Ascending aorta (tissue), 2 donors: Measurements from ENCODE around the gene NAPEPLD. TPM values are rescaled to one million over a fixed set of nuclear protein-coding genes. Genes with fewer than 3 reads are reported as not detected.

Experiments used
- DNase-seq, 2 donors: peaks; one replicate each; pipeline ENCODE4 v3.0.0-alpha.2; 2019; ENCODE audit warnings: low spot score in 2 of 2
- H3K27ac ChIP-seq, 2 donors: fragments of 200-600 bp; sonication (generic); one replicate each; pipeline ENCODE4 v1.5.1; 2016 to 2017; ENCODE audit warnings: mild to moderate bottlenecking in 1 of 2
- H3K27me3 ChIP-seq: fragments of 200-600 bp; sonication (generic); one replicate; pipeline ENCODE4 v1.5.1; 2017
- H3K36me3 ChIP-seq, 2 donors: fragments of 200-600 bp; sonication (generic); one replicate each; pipeline ENCODE4 v1.5.1; 2016
- H3K4me1 ChIP-seq, 2 donors: fragments of 200-600 bp; sonication (generic); one replicate each; pipeline ENCODE4 v1.5.1; 2016 to 2017; ENCODE audit warnings: mild to moderate bottlenecking in 1 of 2
- H3K4me3 ChIP-seq, 2 donors: fragments of 200-600 bp; sonication (generic); one replicate each; pipeline ENCODE4 v1.5.1; 2016 to 2017; ENCODE audit warnings: mild to moderate bottlenecking in 1 of 2
- H3K9me3 ChIP-seq, 2 donors: fragments of 200-600 bp; sonication (generic); one replicate each; pipeline ENCODE4 v1.5.1; 2016
- intact Hi-C: fragments of 100-400 bp; cut with DNase I; formaldehyde crosslinking; loops from one replicate; pipeline ENCODE4 v1.15.1; 2023
- total RNA-seq: library from RNA; depleted of rRNA; stranded (reverse); fragments of >200 nt; gene quantifications from one replicate; pipeline ENCODE4 v1.1.0, GENCODE V29; 2016
- TF ChIP-seq, protein P1 (sequence below), 3 experiments: fragments of 200-600 bp in 2 of 3; fragments of 450-650 bp in 1 of 3; sonication (generic) in 2 of 3; IDR thresholded peaks; one replicate each; pipeline ENCODE4 v1.5.1; 2016 to 2019; ENCODE audit warnings: antibody characterized with exemption in 3 of 3, mild to moderate bottlenecking in 1 of 3, moderate library complexity in 1 of 3

NAPEPLD gene
- total RNA-seq, 1 donor from 2014 or later: 19.4 TPM

DNA sequence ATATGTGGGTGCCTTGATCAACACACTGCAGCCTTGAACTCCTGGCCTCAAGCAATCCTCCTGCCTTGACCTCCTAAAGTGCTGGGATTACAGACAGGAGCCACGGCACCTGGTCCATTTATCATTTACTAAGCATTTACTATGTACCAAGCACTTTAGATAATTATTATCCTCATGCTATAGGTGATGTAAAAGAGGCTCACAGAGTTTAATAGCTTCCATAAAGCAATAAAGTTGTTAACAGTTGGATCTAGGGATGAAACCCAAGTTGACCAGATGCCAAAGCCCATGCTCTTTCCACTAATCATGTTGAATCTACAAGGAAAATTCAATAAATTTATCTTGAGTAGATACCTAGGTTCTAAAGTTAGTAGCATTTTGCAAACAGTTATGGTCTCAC lies 5.0 kb downstream of the NAPEPLD start:
- Histone ChIP-seq H3K27me3 (no peaks in the 10 kb centered on the region), H3K9me3 (no peaks in the 10 kb centered on the region), H3K36me3 (no peaks in the 10 kb centered on the region), H3K27ac (no peak overlapping the region), H3K4me3 (no peak overlapping the region), H3K4me1 (peaks cover 0 to 7% of the 10 kb centered on the region in 2 donors)
- no peak for DNase-seq
- TF ChIP-seq, protein P1, sequence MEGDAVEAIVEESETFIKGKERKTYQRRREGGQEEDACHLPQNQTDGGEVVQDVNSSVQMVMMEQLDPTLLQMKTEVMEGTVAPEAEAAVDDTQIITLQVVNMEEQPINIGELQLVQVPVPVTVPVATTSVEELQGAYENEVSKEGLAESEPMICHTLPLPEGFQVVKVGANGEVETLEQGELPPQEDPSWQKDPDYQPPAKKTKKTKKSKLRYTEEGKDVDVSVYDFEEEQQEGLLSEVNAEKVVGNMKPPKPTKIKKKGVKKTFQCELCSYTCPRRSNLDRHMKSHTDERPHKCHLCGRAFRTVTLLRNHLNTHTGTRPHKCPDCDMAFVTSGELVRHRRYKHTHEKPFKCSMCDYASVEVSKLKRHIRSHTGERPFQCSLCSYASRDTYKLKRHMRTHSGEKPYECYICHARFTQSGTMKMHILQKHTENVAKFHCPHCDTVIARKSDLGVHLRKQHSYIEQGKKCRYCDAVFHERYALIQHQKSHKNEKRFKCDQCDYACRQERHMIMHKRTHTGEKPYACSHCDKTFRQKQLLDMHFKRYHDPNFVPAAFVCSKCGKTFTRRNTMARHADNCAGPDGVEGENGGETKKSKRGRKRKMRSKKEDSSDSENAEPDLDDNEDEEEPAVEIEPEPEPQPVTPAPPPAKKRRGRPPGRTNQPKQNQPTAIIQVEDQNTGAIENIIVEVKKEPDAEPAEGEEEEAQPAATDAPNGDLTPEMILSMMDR (IDR thresholded peaks at IDR 0.05): no peak
- intact Hi-C loops: no loop called here

DNA sequence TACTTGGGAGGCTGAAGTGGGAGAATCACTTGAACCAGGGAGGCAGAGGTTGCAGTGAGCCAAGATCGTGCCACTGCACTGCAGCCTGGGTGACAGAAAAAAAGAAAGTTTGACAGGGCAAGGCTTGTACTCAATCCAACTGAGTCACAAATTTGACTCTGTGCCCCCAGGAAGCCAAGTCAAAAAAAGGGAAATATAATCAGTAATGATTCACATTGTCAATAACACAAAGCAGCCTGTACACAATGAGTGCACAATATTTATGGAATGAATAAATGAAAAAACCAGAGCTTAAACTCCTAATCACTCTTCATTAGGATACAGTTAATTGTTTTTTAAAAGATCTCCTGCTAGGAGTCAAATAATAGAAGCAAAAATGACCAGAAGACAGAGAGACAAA lies 6.4 kb downstream of the NAPEPLD start:
- H3K27me3 ChIP-seq: no peaks in the 10 kb centered on the region
- H3K9me3 ChIP-seq: no peaks in the 10 kb centered on the region
- peaks cover 0 to 7% of the 10 kb centered on the region in 2 donors for H3K4me1 ChIP-seq
- TF ChIP-seq, protein P1 (IDR thresholded peaks at IDR 0.05): no peak
- no peaks in the 10 kb centered on the region for H3K36me3 ChIP-seq
- DNase-seq: no peak
- intact Hi-C loops: no loop called here
- H3K27ac ChIP-seq: no peak overlapping the region
- H3K4me3 ChIP-seq: no peak overlapping the region

DNA sequence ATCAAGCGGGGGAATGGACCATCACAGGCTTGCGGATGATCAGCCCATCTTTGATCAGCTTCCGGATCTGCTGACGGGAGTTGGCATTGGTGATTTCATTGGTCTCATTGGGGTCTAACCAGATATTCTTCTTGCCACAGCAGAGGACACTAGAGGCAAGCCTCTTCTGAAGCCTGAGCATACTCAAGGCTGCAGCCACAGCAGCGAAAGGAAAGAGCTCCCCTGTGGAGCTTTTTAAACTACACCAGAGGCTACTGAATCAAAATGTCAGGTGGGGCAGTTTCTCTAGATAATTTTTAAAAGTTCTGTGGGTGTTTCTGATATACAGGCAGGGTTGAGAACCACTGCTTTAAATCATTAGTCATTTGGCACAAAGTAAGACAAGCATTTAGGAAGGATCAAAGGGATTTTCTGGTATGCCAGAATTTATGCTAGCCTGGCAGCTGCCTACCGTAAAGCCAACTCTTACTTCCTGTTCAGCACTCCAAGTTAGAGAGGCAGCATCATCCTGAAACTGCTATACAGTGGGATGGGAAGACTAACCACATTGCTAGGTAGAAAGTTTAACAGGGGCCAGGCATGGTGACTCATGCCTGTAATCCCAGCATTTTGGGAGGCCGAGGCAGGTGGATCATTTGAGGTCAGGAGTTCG lies 7.0 kb downstream of the NAPEPLD start:
- Histone ChIP-seq H3K4me3 (no peak overlapping the region), H3K9me3 (no peaks in the 10 kb centered on the region), H3K4me1 (peaks cover 0 to 7% of the 10 kb centered on the region in 2 donors), H3K36me3 (no peaks in the 10 kb centered on the region), H3K27ac (no peak overlapping the region), H3K27me3 (no peaks in the 10 kb centered on the region)
- DNase-seq: no peak
- intact Hi-C loops: no loop called here
- TF ChIP-seq, protein P1 (IDR thresholded peaks at IDR 0.05): no peak

DNA sequence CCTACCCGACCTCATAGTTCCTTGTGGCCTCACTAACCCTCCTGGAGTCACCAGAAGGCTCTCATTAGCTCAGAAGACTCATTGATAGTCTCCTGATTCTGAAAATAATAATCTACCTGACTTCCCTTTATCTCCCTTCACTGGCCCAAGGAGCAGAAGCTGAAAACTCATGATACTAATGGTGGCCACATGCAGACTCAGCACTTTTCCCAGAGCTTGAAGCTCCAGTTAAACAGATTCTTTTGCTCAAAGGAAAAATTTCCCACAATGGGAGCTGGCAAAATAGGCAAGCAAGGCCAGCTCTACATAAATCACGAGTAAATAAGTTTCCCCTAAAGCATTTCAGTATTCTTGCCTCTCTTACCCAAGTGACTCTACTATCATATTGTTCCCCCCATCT lies 8.2 kb downstream of the NAPEPLD start:
- TF ChIP-seq, protein P1 (IDR thresholded peaks at IDR 0.05): no peak
- no peak for DNase-seq
- Histone ChIP-seq H3K27me3 (no peaks in the 10 kb centered on the region), H3K4me3 (no peak overlapping the region), H3K27ac (peak overlapping the region; percentile 41 to 48), H3K4me1 (peaks cover 0 to 5% of the 10 kb centered on the region in 2 donors), H3K36me3 (no peaks in the 10 kb centered on the region), H3K9me3 (no peaks in the 10 kb centered on the region)
- intact Hi-C loops: no loop called here

DNA sequence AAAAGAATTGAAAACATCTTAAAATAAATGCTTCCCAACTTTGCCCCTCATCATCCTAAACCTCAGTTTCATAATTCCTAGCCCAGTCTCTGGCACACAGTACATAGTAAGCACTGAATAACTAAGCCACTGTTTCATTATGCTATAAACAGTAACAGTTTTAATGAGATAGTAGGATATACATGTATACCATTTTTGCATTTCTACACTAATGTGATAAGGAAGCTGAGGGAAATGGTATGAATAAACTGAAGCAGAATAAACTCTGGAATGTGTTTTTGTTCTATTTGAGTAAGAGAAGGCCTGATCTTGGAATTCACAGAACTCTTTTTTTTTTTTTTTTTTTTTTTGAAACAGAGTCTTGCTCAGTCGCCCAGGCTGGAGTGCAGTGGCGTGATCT lies 8.8 kb downstream of the NAPEPLD start:
- no peak overlapping the region for H3K4me3 ChIP-seq
- peaks cover 0 to 8% of the 10 kb centered on the region in 2 donors for H3K4me1 ChIP-seq
- H3K27ac ChIP-seq: peak overlapping the region in 1 of 2 donors; percentile 48
- H3K27me3 ChIP-seq: no peaks in the 10 kb centered on the region
- no peaks in the 10 kb centered on the region for H3K36me3 ChIP-seq
- intact Hi-C loops: no loop called here
- DNase-seq: no peak
- TF ChIP-seq, protein P1 (IDR thresholded peaks at IDR 0.05): no peak
- no peaks in the 10 kb centered on the region for H3K9me3 ChIP-seq
